ENCODE measurements around the gene BSCL2. TPM values are rescaled to one million over a fixed set of nuclear protein-coding genes. Genes with fewer than 3 reads are reported as not detected.
A peak's percentile ranks its signal among the peaks of the same experiment; 100 is the strongest.

BSCL2 gene
- total and polyA plus RNA-seq, 2 of the 13 experiments (the other 11 are each of a cell fraction or from before 2014, with no cell fraction given), result 19.5 to 21.1 TPM

GRCh38 chr11:62706850-62707247 lies 375 bp downstream of the BSCL2 start:
- H3K4me1 ChIP-seq (ENCODE audit: insufficient read depth, low read length), result peaks cover 18% of the 10 kb centered on the region
- H3K79me2 ChIP-seq (ENCODE audit: insufficient read depth, low read length), result no peaks in the 10 kb centered on the region
- peak overlapping the region; percentile 99; the same call in 1 of the 2 replicates for H3K4me2 ChIP-seq (ENCODE audit: low read depth, low read length)
- H3K27me3 ChIP-seq (ENCODE audit: control insufficient read depth in 1 of 2, insufficient read depth in 2 of 2, low read length in 2 of 2), result no peaks in the 10 kb centered on the region
- 95% methylated on average over 8 of the region's 8 CpGs for WGBS (ENCODE audit: low lambda C conversion rate)
- no peak for DNase-seq (ENCODE audit: low spot score)
- BruUV-seq (replicated peaks), result no TSS peak
- no peak overlapping the region for H2AFZ ChIP-seq (ENCODE audit: low read length)
- CTCF ChIA-PET (ENCODE audit: low intra/inter-chr PET ratio, low total read pairs), result no interaction called here
- no peaks in the 10 kb centered on the region for H3K9me3 ChIP-seq (ENCODE audit: low read length)
- H4K20me1 ChIP-seq (ENCODE audit: insufficient read depth, low read length), result peaks cover 6% of the 10 kb centered on the region; the same call in 1 of the 2 replicates
- TF ChIP-seq ZNF382 (CRISPR knock-in tag; IDR thresholded peaks at IDR 0.05; ENCODE audit: borderline replicate concordance) (no peak), ZNF292 (CRISPR knock-in tag; IDR thresholded peaks at IDR 0.05; ENCODE audit: borderline replicate concordance, low read depth) (no peak), ZNF775 (CRISPR knock-in tag; IDR thresholded peaks at IDR 0.05; ENCODE audit: borderline replicate concordance) (no peak), MATR3 (CRISPR knock-in tag; IDR thresholded peaks at IDR 0.05) (no peak), ZNF576 (CRISPR knock-in tag; IDR thresholded peaks at IDR 0.05) (no peak), ZNF281 (CRISPR knock-in tag; IDR thresholded peaks at IDR 0.05; ENCODE audit: borderline replicate concordance) (no peak), ZNF619 (CRISPR knock-in tag; IDR thresholded peaks at IDR 0.05) (no peak), ZBTB10 (CRISPR knock-in tag; IDR thresholded peaks at IDR 0.05; ENCODE audit: borderline replicate concordance) (no peak), EZH2 (conservative IDR thresholded peaks at IDR 0.05; ENCODE audit: low read depth, low read length) (no peak), ZBTB38 (CRISPR knock-in tag; IDR thresholded peaks at IDR 0.05) (no peak)
- in situ Hi-C loops (cut with HindIII; ENCODE audit: extremely low pct_ligation_motif_present, low pct_unique_long_range_greater_than_20kb) (loop anchor here (10.0 kb wide), 1 partner anchor 312 kb away; no protein-coding TSS in a partner anchor), intact Hi-C loops (cut with micrococcal nuclease; ENCODE audit: unreplicated experiment) (no loop called here)
- H3K27ac ChIP-seq (ENCODE audit: extremely low read length, insufficient read depth, low read length), result peak overlapping the region; percentile 49
- no peak overlapping the region for H3K4me3 ChIP-seq (replicated peaks in 1 of 3; ENCODE audit: insufficient read depth in 1 of 3, low read depth in 2 of 3, low read length in 3 of 3)
- POLR2A ChIA-PET, result interaction anchor here (0.7 to 4.3 kb wide), 18 partner anchors 11 to 135 kb away, joined by 3 to 27 read pairs (median 4); partner anchors contain the start of genes B3GAT3, C11orf98, CSKMT and HNRNPUL2
- ATAC-seq, result no peak
- peaks cover 9 to 34% of the 10 kb centered on the region in 2 experiments for H3K36me3 ChIP-seq (replicated peaks in 1 of 2; ENCODE audit: control insufficient read depth in 1 of 2, insufficient read depth in 2 of 2, low read length in 2 of 2)
- no peak overlapping the region for H3K9ac ChIP-seq (ENCODE audit: insufficient read depth, low read depth, low read length)
- no peak for FAIRE-seq

All from HepG2 (cell line).